ENCODE measurements around the gene NKAIN2.

Gene NKAIN2

DNA sequence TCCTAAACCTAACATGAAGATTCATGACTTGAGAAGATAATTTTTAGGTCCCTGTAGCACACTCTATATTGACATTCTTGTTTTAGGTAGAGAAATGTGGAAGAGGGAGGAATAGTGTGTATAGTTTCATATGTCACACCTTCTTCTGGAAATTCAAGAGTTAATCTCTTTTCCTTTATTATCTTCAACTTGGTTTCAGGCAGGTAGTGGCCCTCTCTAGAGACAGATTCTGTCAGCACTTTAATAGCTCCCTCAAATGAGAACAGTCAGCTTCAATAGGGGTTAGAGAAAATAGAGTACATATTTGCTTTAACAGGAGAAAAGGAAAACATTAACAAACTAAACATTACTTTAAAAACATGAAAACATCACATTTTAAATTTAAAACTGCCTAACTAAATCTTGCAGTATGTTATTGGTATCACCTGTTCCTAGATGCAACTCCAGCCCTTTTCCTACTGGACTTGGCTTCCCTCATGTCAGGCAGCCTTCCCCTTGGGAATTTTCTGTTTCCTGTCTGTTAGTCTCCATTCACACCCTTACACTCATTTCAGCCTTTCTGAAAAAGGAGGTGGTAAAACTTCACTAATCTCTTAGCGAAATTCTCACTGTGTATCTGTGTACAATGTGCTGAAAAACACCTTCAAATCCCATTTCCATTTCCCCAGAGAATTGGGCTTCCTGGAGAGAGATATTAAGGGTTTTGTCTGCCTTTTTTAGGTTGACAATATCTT lies 966.3 kb downstream of the NKAIN2 start:
- DNase-seq (ENCODE audit: low read depth) = no peak

GRCh38 chr6:124770784-124771183 lies 967.1 kb downstream of the NKAIN2 start:
- no peak for DNase-seq (ENCODE audit: low read depth)

DNA sequence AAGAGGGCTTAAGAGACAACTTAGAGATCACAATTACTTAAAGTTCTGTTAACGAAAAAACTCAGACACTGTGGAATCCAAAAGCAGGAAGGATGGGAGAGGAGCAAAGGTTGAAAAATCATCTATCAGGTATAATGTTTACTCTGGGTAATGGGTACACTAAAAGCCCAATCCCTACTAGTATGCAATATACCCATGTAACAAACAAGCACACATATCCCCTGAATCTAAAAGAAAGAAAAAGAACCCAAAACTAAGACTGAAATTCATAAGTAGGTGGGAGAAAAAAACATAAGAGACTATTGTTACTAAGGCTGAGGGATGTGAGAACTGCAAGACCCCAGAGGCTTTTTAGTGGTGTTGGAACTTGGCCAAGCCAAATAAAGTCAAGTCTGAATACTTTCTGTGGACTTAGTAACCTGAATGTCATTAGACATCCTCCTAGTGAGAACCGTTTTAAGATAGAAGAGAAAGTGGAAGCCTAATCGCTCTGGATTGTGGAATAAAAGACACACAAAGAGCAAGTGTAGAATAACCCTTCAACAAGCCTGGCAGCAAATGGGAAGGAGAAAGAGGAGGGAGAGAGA lies 969.2 kb downstream of the NKAIN2 start:
- no peak for DNase-seq (ENCODE audit: low read depth)

DNA sequence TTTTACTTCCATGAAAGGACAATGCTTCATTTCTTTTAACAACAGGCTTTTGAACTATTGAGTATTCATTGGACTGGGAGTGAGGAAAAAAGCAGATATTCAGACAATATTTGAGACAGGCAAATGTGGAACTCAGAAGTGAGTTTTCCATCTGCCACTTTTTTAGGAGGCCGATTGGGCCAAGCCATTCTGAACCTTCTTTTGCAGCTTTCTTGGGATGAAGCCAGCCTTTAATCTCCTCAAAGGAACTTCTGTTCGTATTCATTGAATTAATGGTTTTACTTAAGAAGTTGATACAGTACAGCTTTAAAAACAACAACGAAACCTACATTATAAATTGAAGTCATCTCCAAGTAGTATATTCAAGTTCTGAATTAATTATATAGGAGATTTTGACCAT lies 971.5 kb downstream of the NKAIN2 start:
- DNase-seq (ENCODE audit: low read depth) = no peak

DNA sequence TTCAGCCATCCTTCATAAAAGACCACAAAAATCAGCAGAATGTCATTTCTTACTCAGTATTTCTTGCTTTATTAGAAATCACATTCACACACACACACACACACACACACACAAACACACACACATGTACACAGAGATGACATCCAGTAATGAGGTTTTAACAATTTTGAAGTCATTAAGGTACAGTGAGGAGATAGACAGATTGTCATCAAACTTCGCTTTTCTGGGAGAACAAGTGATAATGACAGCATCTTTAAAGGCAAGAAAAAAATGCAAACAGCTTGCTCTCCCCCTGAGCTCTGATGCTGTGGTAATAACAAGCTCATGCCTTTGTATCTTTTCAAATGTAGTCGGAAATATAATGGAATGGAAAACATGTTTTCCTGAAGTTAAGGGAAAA lies 974.2 kb downstream of the NKAIN2 start:
- DNase-seq (ENCODE audit: low read depth) = no peak

DNA sequence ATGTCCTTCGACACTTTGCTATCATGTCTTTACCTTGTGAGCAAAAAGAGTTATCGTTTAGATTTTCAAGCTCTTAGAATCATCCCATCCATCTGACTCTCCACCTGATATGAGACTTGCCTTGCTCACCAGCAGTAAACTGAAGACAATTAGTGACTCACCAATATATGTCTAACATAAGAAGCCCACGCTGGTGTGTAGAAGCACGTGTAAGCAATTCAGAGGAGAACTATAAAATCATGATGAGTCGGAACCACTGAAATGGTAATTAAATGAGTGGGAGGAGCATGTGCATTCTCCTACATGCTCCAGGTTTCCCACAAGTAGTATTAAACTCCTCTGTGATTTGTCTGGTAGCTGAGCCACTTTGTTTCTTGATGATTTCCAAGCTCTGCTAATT lies 977.0 kb downstream of the NKAIN2 start:
- no peak for DNase-seq (ENCODE audit: low read depth)

DNA sequence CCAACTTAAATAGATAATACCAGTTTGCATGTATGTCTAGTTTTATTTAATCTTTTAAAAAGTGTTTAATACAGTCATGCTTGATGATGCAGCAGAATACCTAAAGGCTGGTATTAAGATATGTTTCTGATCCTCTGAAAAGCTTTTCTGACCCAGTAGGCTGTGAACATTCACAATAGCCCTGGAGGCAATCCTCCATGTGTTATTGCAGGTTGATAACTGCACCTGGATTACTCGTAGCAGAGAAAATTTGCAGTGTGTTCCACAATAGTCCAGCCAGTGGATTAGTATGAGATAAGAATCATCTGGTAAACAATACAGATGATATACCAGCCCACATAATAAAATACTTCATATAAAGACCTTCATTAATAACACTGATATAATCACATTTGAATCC lies 979.7 kb downstream of the NKAIN2 start:
- no peak for DNase-seq (ENCODE audit: low read depth)

DNA sequence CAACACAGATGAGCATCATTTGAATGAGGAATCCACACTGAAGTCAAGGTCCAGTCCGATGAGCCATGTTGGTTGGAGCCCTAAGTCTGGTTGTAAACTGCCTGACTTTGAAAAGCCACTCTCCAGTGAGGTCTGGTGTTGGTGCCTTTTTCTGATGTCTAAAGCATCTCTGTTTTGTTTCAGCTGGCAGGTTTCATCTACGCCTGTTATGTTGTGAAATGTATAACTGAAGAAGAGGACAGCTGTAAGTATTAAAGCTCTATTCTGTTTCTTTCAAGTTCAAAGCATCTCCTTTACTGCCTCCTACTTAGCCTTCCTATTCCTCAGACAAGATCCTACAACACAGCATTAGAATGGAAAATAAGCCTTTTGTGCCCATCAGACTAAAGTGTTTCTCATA lies 987.5 kb downstream of the NKAIN2 start:
- no peak for DNase-seq (ENCODE audit: low read depth)

- no peak for DNase-seq (ENCODE audit: low read depth)
These were observed 988.7 kb downstream of the NKAIN2 start for GRCh38 chr6:124792386-124792785.

GRCh38 chr6:124793398-124793797 lies 989.7 kb downstream of the NKAIN2 start:
- DNase-seq (ENCODE audit: low read depth) = no peak

DNA sequence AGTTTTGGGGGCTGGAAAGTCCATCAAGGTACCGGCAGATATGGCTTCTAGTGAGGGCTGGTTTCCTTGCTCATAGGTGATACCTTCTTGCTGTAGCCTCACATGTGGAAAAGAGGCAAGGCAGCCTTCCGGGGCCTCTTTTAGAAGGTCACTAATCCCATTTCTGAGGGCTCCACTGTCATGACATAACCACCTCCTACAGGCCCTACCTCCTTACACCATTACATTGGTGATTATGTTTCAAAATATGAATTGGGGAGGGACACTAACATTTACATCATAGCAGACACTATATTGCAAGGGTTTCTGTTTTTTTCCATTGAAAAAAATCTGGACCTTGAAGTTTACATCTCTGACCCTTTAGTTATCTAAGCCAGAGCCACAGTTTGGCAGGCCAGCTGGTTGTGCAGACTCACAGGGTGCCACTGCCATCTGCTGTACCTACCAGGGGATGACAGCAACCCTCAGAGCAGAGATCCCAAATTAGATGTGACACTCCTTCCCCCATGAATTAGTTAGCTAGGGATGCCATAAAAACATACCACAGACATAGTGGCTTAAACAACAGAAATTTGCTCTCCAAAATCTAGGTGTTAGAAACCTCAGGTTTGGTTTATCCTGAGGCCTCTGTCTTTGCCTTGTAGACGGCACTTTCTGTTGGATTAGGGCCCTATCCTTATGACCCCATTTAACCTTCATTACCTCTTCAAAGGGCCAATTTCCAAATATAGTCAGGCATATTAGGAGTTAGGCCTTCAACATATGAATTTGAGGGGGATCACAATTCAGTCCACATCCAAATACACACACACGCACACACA lies 992.2 kb downstream of the NKAIN2 start:
- DNase-seq (ENCODE audit: low read depth) = no peak

DNA sequence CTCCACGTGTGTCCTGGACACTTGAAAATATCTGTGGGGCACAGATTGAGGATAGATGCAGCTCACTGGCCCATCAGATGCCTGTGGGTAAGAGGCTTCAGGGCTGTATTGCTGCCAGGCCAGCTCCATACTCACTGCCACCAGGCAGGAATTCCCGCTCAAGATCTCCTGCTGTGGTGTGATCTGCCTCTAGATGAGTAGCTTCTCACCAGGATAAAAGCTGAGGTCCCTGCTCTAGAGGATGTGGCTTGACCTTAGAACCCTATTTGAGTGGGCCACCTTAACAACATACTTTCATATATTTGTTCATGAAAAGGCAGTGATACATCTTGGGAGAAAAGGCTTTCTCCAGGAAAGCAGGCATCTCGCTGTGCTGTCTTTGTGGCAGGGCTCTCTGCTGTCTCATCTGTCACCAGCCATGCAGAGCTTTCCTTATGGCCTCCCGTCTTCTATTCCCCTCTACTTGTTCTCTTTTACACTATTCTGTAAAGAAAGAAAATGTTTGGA lies 992.9 kb downstream of the NKAIN2 start:
- DNase-seq (ENCODE audit: low read depth) = no peak

GRCh38 chr6:124797224-124797623 lies 993.6 kb downstream of the NKAIN2 start:
- no peak for DNase-seq (ENCODE audit: low read depth)

DNA sequence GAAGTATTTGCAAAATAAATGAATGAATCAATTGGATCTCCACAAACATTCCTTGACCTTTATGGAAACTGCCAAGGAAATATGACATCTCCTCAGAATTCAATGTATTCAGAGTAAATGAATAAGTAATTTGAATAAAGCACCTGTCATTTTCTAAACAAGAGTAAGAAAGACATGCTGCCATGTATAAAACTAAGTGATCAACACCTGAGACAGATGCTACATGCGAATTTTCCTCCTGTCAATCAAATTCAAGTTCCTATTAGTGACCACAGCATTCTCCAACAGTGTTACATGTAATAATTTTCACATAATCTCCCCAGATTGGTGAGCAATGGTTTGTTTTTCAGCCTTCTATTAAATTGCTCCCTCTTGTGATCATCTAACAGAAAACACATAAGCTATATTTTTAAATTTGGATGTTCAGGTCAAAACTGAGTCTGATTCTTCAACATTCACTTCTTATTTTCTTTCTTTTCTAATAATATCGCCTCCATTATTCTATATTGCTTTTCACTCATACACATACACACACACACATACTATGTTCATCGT lies 995.4 kb downstream of the NKAIN2 start:
- DNase-seq (ENCODE audit: low read depth) = no peak

- DNase-seq (ENCODE audit: low read depth) = no peak
These were observed 996.0 kb downstream of the NKAIN2 start for GRCh38 chr6:124799638-124800037.

DNA sequence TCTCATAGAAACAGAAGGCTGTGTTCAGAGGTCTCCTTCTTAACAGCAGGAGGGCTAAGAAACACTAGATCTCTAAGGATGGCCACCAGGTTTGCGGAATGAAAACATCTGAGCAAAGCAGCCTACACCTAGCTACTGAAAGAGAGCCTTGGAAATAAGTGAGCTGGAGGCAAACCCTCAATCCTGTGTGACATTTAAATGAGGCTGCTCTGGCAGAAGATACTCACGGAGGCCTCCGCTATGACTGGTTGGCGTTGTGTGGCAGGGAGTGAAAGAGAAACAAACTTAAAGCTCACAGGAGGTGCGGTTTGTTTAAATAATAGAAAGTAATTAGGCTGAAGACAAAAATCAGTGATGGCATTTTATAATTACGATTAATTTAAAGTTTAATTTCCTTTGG lies 996.6 kb downstream of the NKAIN2 start:
- DNase-seq (ENCODE audit: low read depth) = no peak

DNA sequence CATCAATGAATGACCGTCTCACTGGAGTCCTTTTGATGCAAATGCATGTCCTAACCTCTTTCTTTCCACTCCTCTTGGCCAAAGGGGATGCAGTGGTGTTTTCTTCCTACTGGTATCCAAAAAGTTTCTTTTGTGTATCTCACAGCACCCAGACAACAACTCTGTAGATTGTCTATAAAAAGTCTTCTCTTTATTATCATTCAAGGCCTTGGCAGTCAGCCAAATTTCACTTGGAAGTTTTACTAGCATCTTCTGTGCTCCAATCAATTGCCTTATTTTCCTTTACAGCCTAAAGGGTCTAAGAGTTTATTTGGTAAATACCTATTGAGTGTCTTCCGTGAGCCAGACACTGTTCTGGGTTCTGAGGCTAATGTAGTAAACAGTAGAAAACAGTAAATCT lies 1008.4 kb downstream of the NKAIN2 start:
- DNase-seq (ENCODE audit: low read depth) = no peak

DNA sequence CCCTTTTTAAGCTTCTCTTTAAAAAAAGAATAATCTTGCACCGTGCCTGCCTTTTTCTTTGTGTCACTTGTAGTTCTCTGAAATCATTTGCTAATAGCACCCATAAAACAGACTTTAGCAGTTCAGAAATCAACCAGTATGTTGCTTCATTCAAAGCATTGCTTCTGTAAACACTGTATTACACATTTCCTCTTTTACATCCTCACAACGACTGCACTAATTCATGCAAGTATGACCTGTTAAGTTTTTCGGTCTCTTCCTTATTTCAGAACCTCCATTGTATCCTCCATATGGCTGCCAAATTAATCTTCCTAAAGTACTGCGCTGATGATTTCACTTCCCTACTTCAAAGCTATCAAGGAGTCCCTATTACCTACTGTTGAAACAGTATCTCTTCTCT lies 1015.7 kb downstream of the NKAIN2 start:
- no peak for DNase-seq (ENCODE audit: low read depth)

DNA sequence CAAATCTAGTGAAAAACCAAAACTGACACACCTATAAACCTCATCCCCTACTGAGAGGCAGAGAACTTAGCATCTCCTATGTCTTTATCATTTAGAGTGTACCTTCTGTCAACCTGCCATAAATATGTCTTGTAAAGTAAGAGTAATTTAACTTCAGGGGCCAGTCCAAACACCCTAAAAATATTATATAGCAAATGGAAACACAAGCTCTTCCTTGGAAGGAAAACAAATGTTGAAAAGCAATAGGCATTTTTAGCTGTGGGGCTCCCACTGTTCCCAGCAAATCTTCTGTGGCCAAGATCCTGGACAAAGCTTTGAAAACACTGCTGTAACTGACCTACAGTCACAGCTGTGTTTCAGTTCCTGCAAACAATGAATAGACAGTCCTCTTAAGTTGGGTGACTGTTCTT lies 1018.5 kb downstream of the NKAIN2 start:
- DNase-seq (ENCODE audit: low read depth) = no peak

GRCh38 chr6:124822721-124823120 lies 1019.1 kb downstream of the NKAIN2 start:
- DNase-seq (ENCODE audit: low read depth) = no peak

- no peak for DNase-seq (ENCODE audit: low read depth)
These were observed 1019.8 kb downstream of the NKAIN2 start for GRCh38 chr6:124823240-124824111.

DNA sequence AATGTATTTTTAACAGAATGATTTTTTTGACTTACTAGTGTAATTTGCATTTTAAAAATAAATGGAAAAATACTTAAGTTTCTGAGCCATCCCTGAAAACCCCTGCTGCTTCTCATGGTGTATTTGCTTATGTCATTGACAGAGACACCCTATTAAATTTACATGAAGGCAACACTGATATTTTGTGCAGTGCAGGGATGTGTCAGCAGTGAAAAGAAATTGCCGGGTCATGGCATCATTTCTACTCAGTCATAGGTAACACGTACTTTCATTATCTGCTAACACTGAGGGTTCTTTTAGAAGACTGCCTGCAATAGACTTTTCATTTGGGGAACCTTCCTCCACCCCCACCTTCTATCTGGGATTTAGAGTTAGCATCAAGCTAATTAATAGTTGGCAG lies 1021.9 kb downstream of the NKAIN2 start:
- DNase-seq (ENCODE audit: low read depth) = no peak
